Measurements from ENCODE around the gene TCEAL6. TPM values are rescaled to one million over a fixed set of nuclear protein-coding genes. Genes with fewer than 3 reads are reported as not detected.

TCEAL6 gene
- total and polyA plus RNA-seq, 2 donors (not counting 3 experiments of a cell fraction or from before 2014, with no cell fraction given): not detected

GRCh38 chrX:102113367-102113766 lies 28.9 kb downstream of the TCEAL6 start:
- POLR2A ChIA-PET: no interaction called here
- H3K4me2 ChIP-seq (ENCODE audit: insufficient read depth, low read length): no peak overlapping the region
- H3K36me3 ChIP-seq (ENCODE audit: control insufficient read depth in 2 of 2, extremely low read depth in 1 of 2, insufficient read depth in 2 of 2, low read length in 2 of 2): no peaks in the 10 kb centered on the region
- no peak overlapping the region for H3K4me3 ChIP-seq (replicated peaks in 1 of 3; ENCODE audit: insufficient read depth in 1 of 3, low read depth in 1 of 3, low read length in 3 of 3)
- intact Hi-C loops (cut with micrococcal nuclease): no loop called here
- no peak for TF ChIP-seq EZH2 (IDR thresholded peaks at IDR 0.05; ENCODE audit: borderline replicate concordance, low read depth, low read length, severe bottlenecking)
- no peak for TF ChIP-seq GATA2 (IDR thresholded peaks at IDR 0.05; ENCODE audit: insufficient read depth, insufficient read length, low read depth, low read length)
- no peak for TF ChIP-seq MYC (IDR thresholded peaks at IDR 0.05; ENCODE audit: low read depth, low read length)
- no peak for TF ChIP-seq FOS (IDR thresholded peaks at IDR 0.05; ENCODE audit: borderline replicate concordance, insufficient read depth, low read length)
- TF ChIP-seq CTCF (IDR thresholded peaks at IDR 0.05; ENCODE audit: extremely low read depth in 1 of 2, insufficient read depth in 1 of 2, low read depth in 1 of 2, low read length in 2 of 2): no peak
- no peak for TF ChIP-seq POLR2A (IDR thresholded peaks at IDR 0.05; ENCODE audit: low read depth, low read length)
- TF ChIP-seq POLR2AphosphoS5 (IDR thresholded peaks at IDR 0.05; ENCODE audit: insufficient read depth, low read depth, low read length): no peak
- no peak for TF ChIP-seq MAX (IDR thresholded peaks at IDR 0.05; ENCODE audit: insufficient read depth, insufficient read length)
- no peak for TF ChIP-seq JUN (IDR thresholded peaks at IDR 0.05; ENCODE audit: borderline replicate concordance, insufficient read depth, insufficient read length, low read depth)
- H3K9me3 ChIP-seq (replicated peaks; ENCODE audit: control insufficient read depth, insufficient read depth, low read length): no peaks in the 10 kb centered on the region
- no peak overlapping the region for H3K9ac ChIP-seq (replicated peaks; ENCODE audit: extremely low read depth, insufficient read depth, low read length)
- H2AFZ ChIP-seq (ENCODE audit: low read depth, low read length): no peak overlapping the region
- dilution Hi-C loops (cut with MboI; ENCODE audit: extremely low pct_ligation_motif_present, low sequenced_read_pairs): no loop called here
- DNase-seq (ENCODE audit: low read depth, low spot score) (no peak), FAIRE-seq (no peak)
- no peaks in the 10 kb centered on the region for H3K9me1 ChIP-seq (replicated peaks; ENCODE audit: control insufficient read depth, extremely low read depth, insufficient read depth, low read length)
- BruUV-seq (replicated peaks): no TSS peak
- no peaks in the 10 kb centered on the region for H3K4me1 ChIP-seq (ENCODE audit: control insufficient read depth, extremely low read depth, insufficient read depth, low read length)
- no peaks in the 10 kb centered on the region for H3K27me3 ChIP-seq (ENCODE audit: control insufficient read depth in 2 of 2, insufficient read depth in 2 of 2, low read length in 2 of 2)
- no peak overlapping the region for H3K27ac ChIP-seq (ENCODE audit: insufficient read depth, low read depth, low read length)
- CTCF ChIA-PET: no interaction called here
- no peaks in the 10 kb centered on the region for H3K79me2 ChIP-seq (ENCODE audit: control insufficient read depth, insufficient read depth, low read length)
- no peaks in the 10 kb centered on the region for H4K20me1 ChIP-seq (replicated peaks; ENCODE audit: control insufficient read depth, extremely low read depth, insufficient read depth, low read length)

Other genes starting within 250 kb of the TCEAL6 start
- 3.7 and 4.3 TPM in 2 replicates for gene ZMAT1, start 210.5 kb downstream of the TCEAL6 start, total RNA-seq
- 1.8 and 2.4 TPM in 2 replicates for gene ZMAT1, start 210.5 kb downstream of the TCEAL6 start, polyA plus RNA-seq
- not detected in 2 replicates for gene TCEAL2, start 16.8 kb downstream of the TCEAL6 start, total RNA-seq
- gene TCEAL2, start 16.8 kb downstream of the TCEAL6 start, polyA plus RNA-seq: not detected in 2 replicates
- gene BEX5, start 13.5 kb upstream of the TCEAL6 start, total RNA-seq: not detected in 2 replicates
- 0.73 and 0.88 TPM in 2 replicates for gene BEX5, start 13.5 kb upstream of the TCEAL6 start, polyA plus RNA-seq
- not detected in 2 replicates for gene TCP11X1, start 72.8 kb upstream of the TCEAL6 start, total RNA-seq
- not detected in 2 replicates for gene TCP11X1, start 72.8 kb upstream of the TCEAL6 start, polyA plus RNA-seq
- not detected in 2 replicates for gene NXF2, start 104.7 kb upstream of the TCEAL6 start, total RNA-seq
- gene NXF2, start 104.7 kb upstream of the TCEAL6 start, polyA plus RNA-seq: not detected in 2 replicates

Measured in endothelial cell of umbilical vein (primary cell).